Loucy (cell line): ENCODE results near the gene PIK3CB.

Source experiments
- H2AFZ ChIP-seq: fragments of 200-600 bp; sonication (generic); 2 replicates; pipeline ENCODE4 v1.6.0; 2016; ENCODE audit warnings: antibody characterized with exemption, mild to moderate bottlenecking, low read length, moderate library complexity
- H3F3A ChIP-seq: fragments of 200-600 bp; 2 replicates; pipeline ENCODE4 v1.6.0; 2016; ENCODE audit warnings: antibody characterized with exemption, low read depth, mild to moderate bottlenecking
- H3K27me3 ChIP-seq: fragments of 200-600 bp; sonication (generic); 2 replicates; pipeline ENCODE4 v1.6.1; 2014; ENCODE audit warnings: low read length, mild to moderate bottlenecking; ENCODE audit not compliant: insufficient read depth, poor library complexity, severe bottlenecking
- H3K36me3 ChIP-seq: fragments of 200-600 bp; sonication (generic); 2 replicates; pipeline ENCODE4 v1.6.1; 2016; ENCODE audit warnings: low read length; ENCODE audit not compliant: insufficient read depth
- H3K4me1 ChIP-seq: fragments of 200-600 bp; sonication (generic); 2 replicates; pipeline ENCODE4 v1.5.1; 2014; ENCODE audit warnings: low read length, mild to moderate bottlenecking; ENCODE audit not compliant: insufficient read depth, poor library complexity, severe bottlenecking
- H3K4me2 ChIP-seq: fragments of 200-600 bp; sonication (generic); 2 replicates; pipeline ENCODE4 v1.6.0; 2014; ENCODE audit warnings: antibody characterized with exemption, low read length, low read depth, mild to moderate bottlenecking; ENCODE audit not compliant: poor library complexity, severe bottlenecking
- H3K4me3 ChIP-seq: fragments of 200-600 bp; sonication (generic); 2 replicates; pipeline ENCODE4 v1.5.1; 2014; ENCODE audit warnings: low read length, mild to moderate bottlenecking, mixed read lengths; ENCODE audit not compliant: poor library complexity, severe bottlenecking
- H3K79me2 ChIP-seq: fragments of 200-600 bp; sonication (generic); 2 replicates; pipeline ENCODE4 v1.6.1; 2014; ENCODE audit warnings: low read length; ENCODE audit not compliant: insufficient read depth
- H3K9ac ChIP-seq: fragments of 200-600 bp; sonication (generic); 2 replicates; pipeline ENCODE4 v1.6.0; 2014; ENCODE audit warnings: mild to moderate bottlenecking, low read depth, low read length, moderate library complexity; ENCODE audit not compliant: poor library complexity, severe bottlenecking
- H3K9me2 ChIP-seq: fragments of 200-600 bp; sonication (generic); replicated peaks from 2 replicates; pipeline ENCODE4 v1.6.1; 2016; ENCODE audit warnings: low read depth, low read length, mixed read lengths
- H3K9me3 ChIP-seq: fragments of 200-600 bp; sonication (generic); 2 replicates; pipeline ENCODE4 v1.6.1; 2014; ENCODE audit warnings: mild to moderate bottlenecking, antibody characterized with exemption, low read length, low read depth; ENCODE audit not compliant: insufficient read depth
- H4K20me1 ChIP-seq: fragments of 200-600 bp; sonication (generic); 2 replicates; pipeline ENCODE4 v1.6.0; 2014; ENCODE audit warnings: antibody characterized with exemption, low read length, mild to moderate bottlenecking; ENCODE audit not compliant: insufficient read depth, poor library complexity, severe bottlenecking
- EZH2phosphoT487 ChIP-seq: fragments of 200-600 bp; IDR thresholded peaks from 2 replicates; pipeline ENCODE4 v1.6.1; 2018; ENCODE audit warnings: antibody characterized with exemption, mild to moderate bottlenecking, moderate library complexity, borderline replicate concordance
- TF ChIP-seq, protein P1 (sequence below): fragments of 200-600 bp; sonication (generic); conservative IDR thresholded peaks from 2 replicates; pipeline ENCODE4 v1.5.1; 2014; ENCODE audit warnings: mild to moderate bottlenecking, antibody characterized with exemption, low read length

PIK3CB gene

DNA sequence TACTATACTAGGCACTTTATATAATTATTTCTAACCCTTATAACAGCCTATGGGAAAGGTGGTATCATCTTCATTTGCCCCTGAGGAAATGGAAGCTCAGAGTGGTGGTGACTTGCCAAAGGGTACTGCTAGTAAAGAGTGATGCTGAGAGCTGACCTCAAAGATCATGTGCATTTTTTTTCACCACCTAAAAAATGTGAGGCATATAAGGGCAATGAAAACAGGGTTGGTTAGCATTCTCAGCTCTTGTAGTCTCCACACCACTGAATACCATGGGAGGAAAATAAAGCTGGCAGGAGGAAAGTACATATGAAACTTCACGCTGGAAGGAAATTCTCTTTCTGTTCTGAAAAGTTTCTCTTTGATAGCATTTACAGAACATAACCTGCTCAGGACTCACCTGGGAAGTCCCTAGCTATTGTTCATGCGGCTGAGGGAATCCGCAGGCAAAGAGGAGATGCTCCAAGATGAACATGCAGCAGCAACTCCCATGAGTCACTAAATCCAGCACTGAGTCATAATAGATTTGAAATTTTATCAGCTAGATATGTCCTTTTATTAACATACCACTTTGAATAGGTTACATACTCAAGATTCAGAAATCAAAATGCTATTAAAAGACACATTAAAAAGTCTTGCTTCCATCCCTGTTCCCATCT lies 208.9 kb downstream of the PIK3CB start:
- H3F3A ChIP-seq: no peaks in the 10 kb centered on the region; the same call in 1 of the 2 replicates
- no peak overlapping the region for H2AFZ ChIP-seq
- no peaks in the 10 kb centered on the region for H3K9me3 ChIP-seq
- H3K36me3 ChIP-seq: peaks cover 45% of the 10 kb centered on the region
- no peaks in the 10 kb centered on the region for H3K27me3 ChIP-seq
- H3K79me2 ChIP-seq: no peaks in the 10 kb centered on the region
- H4K20me1 ChIP-seq: no peaks in the 10 kb centered on the region
- TF ChIP-seq EZH2phosphoT487: no peak
- TF ChIP-seq, protein P1, sequence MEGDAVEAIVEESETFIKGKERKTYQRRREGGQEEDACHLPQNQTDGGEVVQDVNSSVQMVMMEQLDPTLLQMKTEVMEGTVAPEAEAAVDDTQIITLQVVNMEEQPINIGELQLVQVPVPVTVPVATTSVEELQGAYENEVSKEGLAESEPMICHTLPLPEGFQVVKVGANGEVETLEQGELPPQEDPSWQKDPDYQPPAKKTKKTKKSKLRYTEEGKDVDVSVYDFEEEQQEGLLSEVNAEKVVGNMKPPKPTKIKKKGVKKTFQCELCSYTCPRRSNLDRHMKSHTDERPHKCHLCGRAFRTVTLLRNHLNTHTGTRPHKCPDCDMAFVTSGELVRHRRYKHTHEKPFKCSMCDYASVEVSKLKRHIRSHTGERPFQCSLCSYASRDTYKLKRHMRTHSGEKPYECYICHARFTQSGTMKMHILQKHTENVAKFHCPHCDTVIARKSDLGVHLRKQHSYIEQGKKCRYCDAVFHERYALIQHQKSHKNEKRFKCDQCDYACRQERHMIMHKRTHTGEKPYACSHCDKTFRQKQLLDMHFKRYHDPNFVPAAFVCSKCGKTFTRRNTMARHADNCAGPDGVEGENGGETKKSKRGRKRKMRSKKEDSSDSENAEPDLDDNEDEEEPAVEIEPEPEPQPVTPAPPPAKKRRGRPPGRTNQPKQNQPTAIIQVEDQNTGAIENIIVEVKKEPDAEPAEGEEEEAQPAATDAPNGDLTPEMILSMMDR: no peak
- H3K9me2 ChIP-seq: no peaks in the 10 kb centered on the region
- no peak overlapping the region for H3K4me3 ChIP-seq
- H3K4me2 ChIP-seq: no peak overlapping the region
- no peak overlapping the region for H3K9ac ChIP-seq
- H3K4me1 ChIP-seq: no peaks in the 10 kb centered on the region

DNA sequence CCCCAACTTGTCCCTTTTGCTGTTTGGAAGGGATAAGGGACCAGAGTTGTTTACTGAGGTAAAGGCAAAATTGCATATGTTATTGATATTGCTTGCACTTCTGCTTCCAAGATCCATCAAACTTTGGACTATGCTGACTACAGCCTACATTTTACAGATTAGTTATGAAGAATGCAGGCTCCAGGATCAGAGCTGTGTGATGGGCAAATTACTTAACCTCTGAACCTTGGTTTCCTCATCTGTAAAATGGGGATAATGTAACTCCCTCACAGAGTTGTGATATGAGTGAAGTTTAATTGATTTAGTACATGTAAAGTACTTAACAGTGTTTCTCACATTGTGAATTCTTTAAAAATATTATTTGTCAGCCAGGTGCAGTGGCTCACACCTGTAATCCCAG lies 210.2 kb downstream of the PIK3CB start:
- Histone ChIP-seq H3K27me3 (no peaks in the 10 kb centered on the region), H3K36me3 (peaks cover 32% of the 10 kb centered on the region; the same call in 1 of the 2 replicates), H3K9ac (no peak overlapping the region), H3K9me3 (no peaks in the 10 kb centered on the region), H3K9me2 (no peaks in the 10 kb centered on the region), H3K4me2 (no peak overlapping the region), H4K20me1 (no peaks in the 10 kb centered on the region), H3K4me3 (no peak overlapping the region), H3K4me1 (peaks cover 4% of the 10 kb centered on the region), H2AFZ (no peak overlapping the region), H3F3A (no peaks in the 10 kb centered on the region; the same call in 1 of the 2 replicates), H3K79me2 (peaks cover 5% of the 10 kb centered on the region; the same call in 1 of the 2 replicates)
- TF ChIP-seq, protein P1: no peak
- TF ChIP-seq EZH2phosphoT487: no peak

DNA sequence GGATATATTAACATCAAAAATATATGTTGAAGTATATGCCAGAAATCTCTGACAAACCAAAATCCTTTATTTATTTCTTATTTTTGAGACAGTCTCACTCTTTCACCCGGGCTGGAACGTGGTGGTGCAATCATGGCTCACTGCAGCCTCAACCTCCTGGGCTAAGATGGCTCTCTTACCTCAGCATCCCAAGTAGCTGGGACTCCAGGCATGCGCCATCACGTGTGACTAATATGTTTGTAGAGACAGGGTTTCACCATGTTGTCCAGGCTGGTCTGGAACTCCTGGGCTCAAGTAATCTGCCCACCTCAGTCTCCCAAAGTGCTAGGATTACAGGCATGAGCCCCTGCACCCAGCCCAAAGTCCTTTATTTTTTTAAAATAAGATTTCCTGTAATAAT lies 214.3 kb downstream of the PIK3CB start:
- H4K20me1 ChIP-seq: peaks cover 15% of the 10 kb centered on the region
- peaks cover 25% of the 10 kb centered on the region for H3K4me1 ChIP-seq
- no peaks in the 10 kb centered on the region for H3K27me3 ChIP-seq
- no peaks in the 10 kb centered on the region for H3K9me2 ChIP-seq
- H3K9me3 ChIP-seq: no peaks in the 10 kb centered on the region
- peaks cover 35% of the 10 kb centered on the region for H3K79me2 ChIP-seq
- no peak overlapping the region for H3K4me2 ChIP-seq
- H2AFZ ChIP-seq: no peak overlapping the region
- H3K36me3 ChIP-seq: peaks cover 14% of the 10 kb centered on the region; the same call in 1 of the 2 replicates
- TF ChIP-seq, protein P1: no peak
- no peak for TF ChIP-seq EZH2phosphoT487
- no peak overlapping the region for H3K9ac ChIP-seq
- H3F3A ChIP-seq: peaks cover 3% of the 10 kb centered on the region; the same call in 1 of the 2 replicates
- H3K4me3 ChIP-seq: no peak overlapping the region
